Subcutaneous adipose tissue (tissue), 4 donors: Measurements from ENCODE around the gene OASL. TPM values are rescaled to one million over a fixed set of nuclear protein-coding genes. Genes with fewer than 3 reads are reported as not detected.

Experiments
- CTCF ChIP-seq: fragments of 450-650 bp; IDR thresholded peaks from one replicate; pipeline ENCODE4 v1.5.1; 2016; ENCODE audit warnings: low read depth, mild to moderate bottlenecking, control low read depth, antibody characterized with exemption, moderate library complexity
- small RNA-seq: library from RNA; depleted of rRNA; stranded (forward); fragments of <200 nt; gene quantifications from one replicate; pipeline ENCODE3, GENCODE V24; 2016
- total RNA-seq, 4 donors: library from RNA; depleted of rRNA; stranded (reverse); fragments of >200 nt; gene quantifications; one replicate each; pipeline ENCODE4 v1.1.0, GENCODE V29; 2016

The OASL gene
- total RNA-seq, 4 donors from 2014 or later = 0.22 to 4.1 (median 1.4) TPM

GRCh38 chr12:120978296-120979219 is 60.5 kb downstream of the OASL start, which contains the start of gene HNF1A:
Gene HNF1A (plus strand): TSS chr12:120978543. CDS start chr12:120978769, 226 bp downstream.
- TF ChIP-seq CTCF = no peak

GRCh38 chr12:120977531-120978295 is 61.3 kb downstream of the OASL start:
- TF ChIP-seq CTCF = no peak

GRCh38 chr12:120972870-120973543 is 66.0 kb downstream of the OASL start:
- TF ChIP-seq CTCF = no peak

- no peak for TF ChIP-seq CTCF
Measured at GRCh38 chr12:120971299-120972180, 67.5 kb downstream of the OASL start.

- TF ChIP-seq CTCF = no peak
Measured at GRCh38 chr12:120970310-120970709, 68.7 kb downstream of the OASL start.

Small RNA genes lying within 50 kb of the gene (small RNA-seq; reads per million reads assigned to genes)
- gene AC079602.2 = not detected

Other genes starting within 250 kb of the OASL start
- 10 to 100 TPM; 18.9 to 21.5 (median 20.5) TPM for gene SPPL3, start 134.9 kb downstream of the OASL start, total RNA-seq
- not detected for gene HNF1A, start 60.7 kb downstream of the OASL start, total RNA-seq
- gene C12orf43, start 22.8 kb downstream of the OASL start, total RNA-seq = 10 to 100 TPM in 3 of 4 donors, 1 to 10 TPM in 1; 7.8 to 18.6 (median 12.9) TPM
- 10 to 100 TPM in 1 of 4 donors, 1 to 10 TPM in 3; 2.4 to 29.2 (median 5.0) TPM for gene P2RX7, start 93.6 kb upstream of the OASL start, total RNA-seq
- 100 to 1,000 TPM in 1 of 4 donors, 10 to 100 TPM in 3; 22.2 to 219 (median 39.9) TPM for gene P2RX4, start 170.9 kb upstream of the OASL start, total RNA-seq